Endothelial cell of umbilical vein (primary cell): Measurements from ENCODE around the gene IGF1. TPM values are rescaled to one million over a fixed set of nuclear protein-coding genes. Genes with fewer than 3 reads are reported as not detected.

ENCODE experiments used
- BruUV-seq: library from RNA; stranded (reverse); fragments of 400-500 nt; replicated peaks from 2 replicates; lab custom pipeline; 2021; lab: Mats Ljungman, UMichigan
- CTCF ChIA-PET: fragments of 300-600, 350-600 bp; sonication (Branson Sonifier 250); formaldehyde crosslinking; loops from one replicate; lab custom pipeline; 2021; ENCODE audit warnings: antibody characterized with exemption, inconsistent platforms; lab: Charles Lee
- POLR2A ChIA-PET: fragments of 300-600, 350-600 bp; sonication (Branson Sonifier 250); formaldehyde crosslinking; loops from one replicate; lab custom pipeline; 2021; ENCODE audit warnings: antibody characterized with exemption, inconsistent platforms; lab: Charles Lee
- DNase-seq: peaks from one replicate; pipeline ENCODE4 v3.0.0-alpha.2; 2011; ENCODE audit warnings: low read depth, low spot score
- FAIRE-seq: peaks from 2 replicates; lab custom pipeline; 2011; peaks lifted over from hg19 to GRCh38; lab: Jason Lieb, UNC
- H2AFZ ChIP-seq: 2 replicates; pipeline ENCODE4 v1.6.0; 2012; ENCODE audit warnings: low read depth, low read length, control low read depth, inconsistent platforms
- H3K27ac ChIP-seq: 2 replicates; pipeline ENCODE4 v1.5.1; 2011; ENCODE audit warnings: low read depth, mild to moderate bottlenecking, control low read depth, low read length, moderate library complexity; ENCODE audit not compliant: insufficient read depth
- H3K27me3 ChIP-seq, 2 experiments: 2 replicates each; pipeline versions ENCODE4 v1.6.0 to v1.6.1; 2011; ENCODE audit warnings: low read length in 2 of 2, mixed read lengths in 1 of 2; ENCODE audit not compliant: control insufficient read depth in 2 of 2, insufficient read depth in 2 of 2
- H3K36me3 ChIP-seq, 2 experiments: 2 replicates in 1 of 2; 3 replicates in 1 of 2; pipeline ENCODE4 v1.5.1; 2011; ENCODE audit warnings: low read length in 2 of 2, mild to moderate bottlenecking in 1 of 2, moderate library complexity in 1 of 2; ENCODE audit not compliant: control insufficient read depth in 2 of 2, insufficient read depth in 2 of 2; ENCODE audit errors: extremely low read depth in 1 of 2
- H3K4me1 ChIP-seq: 3 replicates; pipeline ENCODE4 v1.5.1; 2011; ENCODE audit warnings: mild to moderate bottlenecking, low read length; ENCODE audit not compliant: control insufficient read depth, insufficient read depth; ENCODE audit errors: extremely low read depth
- H3K4me2 ChIP-seq: 2 replicates; pipeline ENCODE4 v1.6.1; 2011; ENCODE audit warnings: low read length, control low read depth, mixed read lengths; ENCODE audit not compliant: insufficient read depth
- H3K4me3 ChIP-seq, 3 experiments: fragments of 200-600 bp in 1 of 3; sonication (generic), shearing (Covaris generic) in 1 of 3; replicated peaks in 1 of 3; 2 replicates each; pipeline ENCODE4 v1.5.1; 2011 to 2016; ENCODE audit warnings: control low read depth in 3 of 3, low read length in 3 of 3, mild to moderate bottlenecking in 2 of 3, inconsistent platforms in 1 of 3, low read depth in 1 of 3, moderate library complexity in 1 of 3; ENCODE audit not compliant: insufficient read depth in 1 of 3
- H3K79me2 ChIP-seq: 2 replicates; pipeline ENCODE4 v1.6.0; 2012; ENCODE audit warnings: low read length, inconsistent platforms; ENCODE audit not compliant: control insufficient read depth, insufficient read depth
- H3K9ac ChIP-seq: replicated peaks from 2 replicates; pipeline ENCODE3; 2011; ENCODE audit warnings: low read length, control low read depth; ENCODE audit not compliant: insufficient read depth; ENCODE audit errors: extremely low read depth
- H3K9me1 ChIP-seq: replicated peaks from 3 replicates; pipeline ENCODE4 v1.6.0; 2011; ENCODE audit warnings: mild to moderate bottlenecking, low read length; ENCODE audit not compliant: control insufficient read depth, insufficient read depth; ENCODE audit errors: extremely low read depth
- H3K9me3 ChIP-seq: replicated peaks from 2 replicates; pipeline ENCODE4 v1.5.1; 2012; ENCODE audit warnings: low read length, inconsistent platforms; ENCODE audit not compliant: control insufficient read depth, insufficient read depth
- H4K20me1 ChIP-seq: replicated peaks from 2 replicates; pipeline ENCODE3; 2011; ENCODE audit warnings: mild to moderate bottlenecking, low read length; ENCODE audit not compliant: control insufficient read depth, insufficient read depth; ENCODE audit errors: extremely low read depth
- EZH2 ChIP-seq: IDR thresholded peaks from 2 replicates; pipeline ENCODE4 v1.6.1; 2012; ENCODE audit warnings: borderline replicate concordance, low read depth, mild to moderate bottlenecking, moderate library complexity, low read length, inconsistent platforms; ENCODE audit not compliant: severe bottlenecking
- GATA2 ChIP-seq: IDR thresholded peaks from 2 replicates; pipeline ENCODE4 v1.7.0; 2011; ENCODE audit warnings: low read depth, mild to moderate bottlenecking, moderate library complexity, mixed read lengths, low read length; ENCODE audit not compliant: insufficient read length, insufficient read depth
- MYC ChIP-seq: IDR thresholded peaks from one replicate; pipeline ENCODE4 v1.6.1; 2011; ENCODE audit warnings: mild to moderate bottlenecking, low read depth, low read length
- dilution Hi-C: fragments of 300-500 bp; cut with MboI; formaldehyde crosslinking; loops from one replicate; pipeline ENCODE4 v1.15.0; 2019; ENCODE audit warnings: low sequenced_read_pairs; ENCODE audit not compliant: extremely low pct_ligation_motif_present
- intact Hi-C: fragments of 100-400 bp; cut with micrococcal nuclease; formaldehyde crosslinking; loops from one replicate; pipeline ENCODE4 v1.10.0; 2022
- polyA plus RNA-seq, 4 experiments: library from polyadenylated mRNA; depleted of rRNA in 3 of 4; stranded (reverse) in 3 of 4; unstranded in 1 of 4; fragments of >200 nt; gene quantifications; 2 replicates each; pipeline versions ENCODE4 v1.2.1 to v1.2.3, GENCODE V29; 2011 to 2012; ENCODE audit warnings: missing spikeins in 1 of 4
- total RNA-seq: library from RNA; stranded (reverse); gene quantifications from 2 replicates; pipeline ENCODE4 v1.2.3, GENCODE V29; 2021
- TF ChIP-seq, protein P1 (sequence below): IDR thresholded peaks from 2 replicates; pipeline ENCODE4 v1.6.1; 2011; ENCODE audit not compliant: insufficient read depth, insufficient read length
- TF ChIP-seq, protein P2 (sequence below), 2 donors: IDR thresholded peaks; 1 replicate in 1 of 2; 2 replicates in 1 of 2; pipeline ENCODE4 v1.5.1; 2011; ENCODE audit warnings: low read length in 2 of 2, mild to moderate bottlenecking in 2 of 2, moderate library complexity in 2 of 2, control low read depth in 1 of 2, inconsistent platforms in 1 of 2, low read depth in 1 of 2; ENCODE audit not compliant: insufficient read depth in 1 of 2; ENCODE audit errors: extremely low read depth in 1 of 2

Gene IGF1
- total and polyA plus RNA-seq, 2 donors (not counting 3 experiments of a cell fraction or from before 2014, with no cell fraction given): 0.10 TPM; not detected in 1

DNA sequence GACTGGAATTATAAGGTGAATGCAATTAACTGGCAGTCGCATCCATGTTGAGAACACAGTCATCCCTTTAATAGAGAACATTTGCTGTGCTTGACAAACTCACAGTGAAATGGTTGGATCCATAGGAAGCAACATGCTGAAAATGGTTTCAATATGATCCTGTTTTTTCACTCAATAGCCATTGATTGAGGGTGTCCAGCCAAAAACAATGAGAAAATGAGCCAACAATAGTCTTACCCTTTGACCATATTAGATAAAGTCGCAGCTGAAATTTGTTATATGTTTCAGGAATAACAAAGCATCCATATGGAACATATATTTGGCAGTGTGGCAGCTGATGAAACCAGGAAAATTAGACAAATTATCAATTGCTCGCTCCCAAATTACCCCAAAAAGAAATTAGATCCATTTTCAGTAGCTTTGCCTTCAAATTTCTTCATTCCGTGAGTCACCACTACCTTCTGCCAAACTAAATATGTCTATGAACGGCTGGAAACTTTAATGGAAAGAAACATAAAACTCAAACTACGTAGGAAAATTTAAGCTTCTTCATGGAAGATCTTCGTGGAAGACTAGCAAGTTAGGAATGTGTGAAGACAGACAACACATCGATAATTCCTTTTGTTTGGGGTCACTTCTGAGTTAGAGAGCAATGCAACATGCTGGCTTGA lies 17.4 kb downstream of the IGF1 start:
- Histone ChIP-seq H2AFZ (no peak overlapping the region), H3K4me3 (no peak overlapping the region), H3K27me3 (no peaks in the 10 kb centered on the region), H3K4me1 (no peaks in the 10 kb centered on the region), H3K4me2 (no peak overlapping the region), H3K79me2 (no peaks in the 10 kb centered on the region), H3K9me3 (no peaks in the 10 kb centered on the region), H3K36me3 (no peaks in the 10 kb centered on the region), H3K9ac (no peak overlapping the region), H3K27ac (no peak overlapping the region), H3K9me1 (no peaks in the 10 kb centered on the region), H4K20me1 (no peaks in the 10 kb centered on the region)
- dilution Hi-C loops: no loop called here
- TF ChIP-seq EZH2: no peak
- TF ChIP-seq, protein P1, sequence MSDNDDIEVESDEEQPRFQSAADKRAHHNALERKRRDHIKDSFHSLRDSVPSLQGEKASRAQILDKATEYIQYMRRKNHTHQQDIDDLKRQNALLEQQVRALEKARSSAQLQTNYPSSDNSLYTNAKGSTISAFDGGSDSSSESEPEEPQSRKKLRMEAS: no peak
- TF ChIP-seq, protein P2, sequence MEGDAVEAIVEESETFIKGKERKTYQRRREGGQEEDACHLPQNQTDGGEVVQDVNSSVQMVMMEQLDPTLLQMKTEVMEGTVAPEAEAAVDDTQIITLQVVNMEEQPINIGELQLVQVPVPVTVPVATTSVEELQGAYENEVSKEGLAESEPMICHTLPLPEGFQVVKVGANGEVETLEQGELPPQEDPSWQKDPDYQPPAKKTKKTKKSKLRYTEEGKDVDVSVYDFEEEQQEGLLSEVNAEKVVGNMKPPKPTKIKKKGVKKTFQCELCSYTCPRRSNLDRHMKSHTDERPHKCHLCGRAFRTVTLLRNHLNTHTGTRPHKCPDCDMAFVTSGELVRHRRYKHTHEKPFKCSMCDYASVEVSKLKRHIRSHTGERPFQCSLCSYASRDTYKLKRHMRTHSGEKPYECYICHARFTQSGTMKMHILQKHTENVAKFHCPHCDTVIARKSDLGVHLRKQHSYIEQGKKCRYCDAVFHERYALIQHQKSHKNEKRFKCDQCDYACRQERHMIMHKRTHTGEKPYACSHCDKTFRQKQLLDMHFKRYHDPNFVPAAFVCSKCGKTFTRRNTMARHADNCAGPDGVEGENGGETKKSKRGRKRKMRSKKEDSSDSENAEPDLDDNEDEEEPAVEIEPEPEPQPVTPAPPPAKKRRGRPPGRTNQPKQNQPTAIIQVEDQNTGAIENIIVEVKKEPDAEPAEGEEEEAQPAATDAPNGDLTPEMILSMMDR (IDR thresholded peaks at IDR 0.05; ENCODE audit: extremely low read depth in 1 of 2, insufficient read depth in 1 of 2, low read depth in 1 of 2, low read length in 2 of 2): no peak
- TF ChIP-seq MYC: no peak
- no peak for TF ChIP-seq GATA2
- ChIA-PET CTCF (interaction anchor here (1.0 to 2.3 kb wide), 4 partner anchors 9 to 293 kb away, joined by 3 to 9 read pairs (median 3); no protein-coding TSS in a partner anchor), POLR2A (no interaction called here)
- intact Hi-C loops: no loop called here
- BruUV-seq: no TSS peak
- DNase-seq: peak; percentile 14
- FAIRE-seq: no peak
